Hepatocyte (in vitro differentiated cells): ENCODE results near the gene EPHA1.

Experiments
- CTCF ChIP-seq: fragments of 200-600 bp; sonication (generic); IDR thresholded peaks from 2 replicates; pipeline ENCODE4 v1.5.1; 2016; ENCODE audit warnings: antibody characterized with exemption, mild to moderate bottlenecking; ENCODE audit not compliant: poor library complexity
- EZH2 ChIP-seq: fragments of 200-600 bp; sonication (generic); IDR thresholded peaks from 2 replicates; pipeline ENCODE4 v1.6.1; 2016; ENCODE audit warnings: antibody characterized with exemption, mild to moderate bottlenecking, borderline replicate concordance
- EZH2phosphoT487 ChIP-seq: fragments of 200-600 bp; sonication (generic); IDR thresholded peaks from one replicate; pipeline ENCODE4 v1.6.1; 2018; ENCODE audit warnings: antibody characterized with exemption, mild to moderate bottlenecking, low read depth, moderate library complexity; ENCODE audit not compliant: unreplicated experiment, severe bottlenecking

GRCh38 chr7:143388051-143388450 lies 20.6 kb downstream of the EPHA1 start:
- TF ChIP-seq CTCF (no peak), EZH2 (no peak), EZH2phosphoT487 (no peak)
